GM12892 (cell line): Measurements from ENCODE around the gene NTPCR.

Experiments used
- POLR2A ChIP-seq: IDR thresholded peaks from 2 replicates; pipeline ENCODE4 v1.6.1; 2011; ENCODE audit warnings: low read depth, low read length, control low read depth
- POLR2AphosphoS5 ChIP-seq: IDR thresholded peaks from 2 replicates; pipeline ENCODE4 v1.6.1; 2011; ENCODE audit warnings: low read depth, low read length, control low read depth

DNA sequence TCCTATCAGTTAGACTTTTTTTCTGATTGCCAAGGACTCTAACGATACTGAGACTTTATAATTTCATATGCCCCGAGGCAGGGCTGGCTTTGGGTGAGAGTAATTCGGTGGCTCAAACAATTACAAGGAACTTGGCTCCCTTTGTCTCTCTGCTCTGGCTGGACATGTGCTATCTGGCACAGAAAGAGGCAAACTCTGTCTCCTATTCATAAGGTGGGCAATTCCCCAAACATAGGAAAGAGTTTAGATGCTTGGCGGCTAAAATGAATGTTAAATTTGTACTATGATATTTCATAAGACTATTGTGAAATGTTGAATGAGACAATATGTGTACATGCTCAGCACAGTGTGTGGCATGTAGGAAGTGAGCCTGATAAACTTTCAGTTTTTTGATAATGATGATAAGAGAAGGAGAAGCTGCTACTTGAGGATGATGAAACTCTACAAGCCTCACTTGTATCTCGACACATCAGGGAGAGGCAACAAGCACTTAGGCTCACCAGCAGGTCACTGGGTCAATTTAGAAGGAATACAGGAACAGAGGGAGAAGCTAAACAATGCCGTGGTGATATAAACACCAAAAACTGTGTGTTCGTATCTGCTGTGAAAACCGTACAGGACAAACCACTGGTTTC, 12.6 kb upstream of the NTPCR start:
- TF ChIP-seq POLR2AphosphoS5 = no peak
- no peak for TF ChIP-seq POLR2A
